ENCODE measurements around the gene VPS37B. TPM values are rescaled to one million over a fixed set of nuclear protein-coding genes. Genes with fewer than 3 reads are reported as not detected.

The VPS37B gene
- total and polyA plus RNA-seq, 2 of the 8 experiments (the other 6 are each of a cell fraction or from before 2014, with no cell fraction given) = 11.9 to 15.7 TPM

GRCh38 chr12:122867691-122868461, 28.0 kb downstream of the VPS37B start:
- no peak for FAIRE-seq
- no peak overlapping the region for H3K4me3 ChIP-seq (ENCODE audit: extremely low read depth in 1 of 4, insufficient read depth in 2 of 4, low read depth in 3 of 4, low read length in 4 of 4)
- no peak overlapping the region for H3K14ac ChIP-seq (ENCODE audit: insufficient read length)
- H3K4me2 ChIP-seq (ENCODE audit: insufficient read depth in 1 of 2, low read depth in 2 of 2, low read length in 2 of 2) = no peak overlapping the region
- 94% methylated on average over 26 of the region's 33 CpGs; no CpG with 5 or more reads in 1 of the 2 experiments for WGBS, 2 experiments (ENCODE audit: extremely low coverage in 1 of 2, insufficient coverage in 1 of 2, insufficient read length in 1 of 2, insufficient replicate concordance in 2 of 2, low coverage in 1 of 2, low lambda C conversion rate in 2 of 2, missing lambda C conversion rate in 1 of 2)
- H3K23me2 ChIP-seq (ENCODE audit: low read depth, low read length) = no peaks in the 10 kb centered on the region
- peaks cover 0 to 11% (median 7%) of the 10 kb centered on the region in 4 experiments for H3K4me1 ChIP-seq (replicated peaks in 1 of 4; ENCODE audit: control insufficient read depth in 3 of 4, insufficient read depth in 4 of 4, low read length in 3 of 4)
- no peak overlapping the region for H2AFZ ChIP-seq (ENCODE audit: low read length)
- H3K79me2 ChIP-seq (ENCODE audit: control insufficient read depth in 1 of 2, insufficient read depth in 2 of 2, low read length in 2 of 2) = no peaks in the 10 kb centered on the region
- no peaks in the 10 kb centered on the region for H3K9me3 ChIP-seq (ENCODE audit: insufficient read depth in 2 of 2, low read depth in 1 of 2, low read length in 1 of 2)
- no peak overlapping the region for H2BK5ac ChIP-seq (ENCODE audit: low read depth, low read length)
- H2BK120ac ChIP-seq (replicated peaks; ENCODE audit: low read depth, low read length) = no peak overlapping the region
- no peak overlapping the region for H3K27ac ChIP-seq (ENCODE audit: low read depth, low read length)
- no peak overlapping the region for H2BK15ac ChIP-seq (ENCODE audit: low read length)
- H4K91ac ChIP-seq (replicated peaks; ENCODE audit: insufficient read length, low read length) = no peak overlapping the region
- H3K36me3 ChIP-seq (ENCODE audit: control insufficient read depth in 2 of 4, insufficient read depth in 4 of 4, low read length in 3 of 4) = peaks cover 0 to 24% (median 8%) of the 10 kb centered on the region in 4 experiments; a peak in 4 of 8 replicates
- no peak overlapping the region; the same call in 1 of the 2 replicates for H4K8ac ChIP-seq (ENCODE audit: extremely low read depth, insufficient read depth, low read length)
- no peak overlapping the region for H4K5ac ChIP-seq (ENCODE audit: insufficient read length, low read depth, low read length)
- no peak overlapping the region for H3K4ac ChIP-seq (replicated peaks; ENCODE audit: insufficient read length, low read depth, low read length)
- no peak overlapping the region for H3K9ac ChIP-seq (replicated peaks in 1 of 4; ENCODE audit: extremely low read depth in 1 of 4, low read depth in 3 of 4, low read length in 3 of 4)
- ChIA-PET POLR2A (ENCODE audit: partially characterized antibody) (interaction anchor here (0.6 to 1.4 kb wide), 6 partner anchors 12 to 365 kb away, joined by 3 to 4 read pairs (median 3); no protein-coding TSS in a partner anchor), CTCF (ENCODE audit: partially characterized antibody) (interaction anchor here (0.6 to 20.1 kb wide), 24 partner anchors 10 to 1034 kb away, joined by 3 to 473 read pairs (median 4); partner anchors contain the start of genes OGFOD2 and VPS37B)
- H3K56ac ChIP-seq (replicated peaks; ENCODE audit: insufficient read length, low read depth, low read length) = no peak overlapping the region
- no peak overlapping the region for H3K23ac ChIP-seq (ENCODE audit: insufficient read length)
- H2AK5ac ChIP-seq (ENCODE audit: low read depth, low read length) = no peak overlapping the region
- DNase-seq (ENCODE audit: low read depth in 1 of 2, low spot score in 2 of 2) = peak in 1 of 2 experiments; percentile 72
- H2BK12ac ChIP-seq (ENCODE audit: low read depth, low read length) = no peak overlapping the region
- peaks cover 4% of the 10 kb centered on the region for H3K79me1 ChIP-seq (ENCODE audit: low read depth, low read length)
- peaks cover 32 to 55% (median 51%) of the 10 kb centered on the region in 4 experiments for H3K27me3 ChIP-seq (replicated peaks in 1 of 4; ENCODE audit: control insufficient read depth in 3 of 4, extremely low read depth in 1 of 4, insufficient read depth in 3 of 4, low read length in 3 of 4)
- H2BK20ac ChIP-seq (ENCODE audit: low read length) = no peak overlapping the region
- H4K20me1 ChIP-seq (replicated peaks in 1 of 2; ENCODE audit: control insufficient read depth in 1 of 2, insufficient read depth in 2 of 2, low read length in 2 of 2) = peaks cover 48 to 58% of the 10 kb centered on the region in 2 experiments
- H3K18ac ChIP-seq (ENCODE audit: extremely low read depth, low read length) = no peak overlapping the region
- TF ChIP-seq, protein P1, sequence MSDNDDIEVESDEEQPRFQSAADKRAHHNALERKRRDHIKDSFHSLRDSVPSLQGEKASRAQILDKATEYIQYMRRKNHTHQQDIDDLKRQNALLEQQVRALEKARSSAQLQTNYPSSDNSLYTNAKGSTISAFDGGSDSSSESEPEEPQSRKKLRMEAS (IDR thresholded peaks at IDR 0.05) = no peak
- TF ChIP-seq POLR2A (IDR thresholded peaks at IDR 0.05; ENCODE audit: control extremely low read depth in 1 of 2, low read depth in 2 of 2, low read length in 2 of 2) (no peak), POLR2AphosphoS5 (IDR thresholded peaks at IDR 0.05; ENCODE audit: low read depth, low read length) (0 out of 2 replicates have a peak, but pooled peaks have one; percentile 13), RAD21 (IDR thresholded peaks at IDR 0.05 in 1 of 2, conservative IDR thresholded peaks at IDR 0.05 in 1 of 2; ENCODE audit: low read depth in 2 of 2, low read length in 2 of 2) (peak; percentile 53 to 71), SIN3A (conservative IDR thresholded peaks at IDR 0.05 in 1 of 2, IDR thresholded peaks at IDR 0.05 in 1 of 2; ENCODE audit: low read depth in 1 of 2, low read length in 2 of 2) (0 out of 4 replicates have a peak, but pooled peaks of 1 of the 2 experiments have one; percentile 30), TBP (IDR thresholded peaks at IDR 0.05; ENCODE audit: low read depth, low read length) (no peak), GABPA (IDR thresholded peaks at IDR 0.05; ENCODE audit: borderline replicate concordance, insufficient read depth, low read length) (0 out of 2 replicates have a peak, but pooled peaks have one; percentile 39), BRCA1 (IDR thresholded peaks at IDR 0.05; ENCODE audit: low read depth, low read length) (no peak), TEAD4 (IDR thresholded peaks at IDR 0.05; ENCODE audit: low read depth, low read length) (no peak), YY1 (IDR thresholded peaks at IDR 0.05; ENCODE audit: low read depth, low read length) (no peak)
- TF ChIP-seq, protein P2, sequence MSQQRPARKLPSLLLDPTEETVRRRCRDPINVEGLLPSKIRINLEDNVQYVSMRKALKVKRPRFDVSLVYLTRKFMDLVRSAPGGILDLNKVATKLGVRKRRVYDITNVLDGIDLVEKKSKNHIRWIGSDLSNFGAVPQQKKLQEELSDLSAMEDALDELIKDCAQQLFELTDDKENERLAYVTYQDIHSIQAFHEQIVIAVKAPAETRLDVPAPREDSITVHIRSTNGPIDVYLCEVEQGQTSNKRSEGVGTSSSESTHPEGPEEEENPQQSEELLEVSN (IDR thresholded peaks at IDR 0.05) = no peak

Data from H1 (cell line).